ENCODE data around the gene RIN3. TPM values are rescaled to one million over a fixed set of nuclear protein-coding genes. Genes with fewer than 3 reads are reported as not detected.

The RIN3 gene
- total RNA-seq, 1 experiment from 2014 or later: 10.9 TPM

DNA sequence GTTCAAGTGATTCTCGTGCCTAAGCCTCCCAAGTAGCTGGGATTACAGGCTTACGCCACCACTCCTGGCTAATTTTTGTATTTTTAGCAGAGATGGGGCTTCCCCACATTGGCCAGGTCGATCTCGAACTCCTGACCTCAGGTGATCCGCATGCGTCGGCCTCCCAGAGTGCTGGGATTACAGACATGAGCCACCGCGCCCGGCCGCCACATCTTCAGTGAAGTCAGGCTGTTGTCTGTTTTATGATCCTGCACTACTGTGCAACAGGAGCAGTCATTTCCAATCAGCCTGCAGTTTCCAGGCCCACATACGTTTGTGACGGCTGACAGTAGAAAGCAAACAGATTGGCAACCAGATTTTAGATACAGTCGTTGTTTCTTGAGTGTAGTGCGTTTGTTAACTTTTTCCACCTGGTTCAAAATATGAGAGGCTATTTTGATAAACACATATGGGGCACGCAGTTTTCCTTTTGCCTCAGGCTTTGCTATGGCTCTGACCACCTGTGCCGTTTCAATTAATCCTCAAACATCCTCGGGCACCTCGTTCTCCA lies 160.1 kb downstream of the RIN3 start:
- intact Hi-C loops (cut with micrococcal nuclease; ENCODE audit: unreplicated experiment): no loop called here

GRCh38 chr14:92675421-92675820 lies 161.8 kb downstream of the RIN3 start:
- TF ChIP-seq, protein P1, sequence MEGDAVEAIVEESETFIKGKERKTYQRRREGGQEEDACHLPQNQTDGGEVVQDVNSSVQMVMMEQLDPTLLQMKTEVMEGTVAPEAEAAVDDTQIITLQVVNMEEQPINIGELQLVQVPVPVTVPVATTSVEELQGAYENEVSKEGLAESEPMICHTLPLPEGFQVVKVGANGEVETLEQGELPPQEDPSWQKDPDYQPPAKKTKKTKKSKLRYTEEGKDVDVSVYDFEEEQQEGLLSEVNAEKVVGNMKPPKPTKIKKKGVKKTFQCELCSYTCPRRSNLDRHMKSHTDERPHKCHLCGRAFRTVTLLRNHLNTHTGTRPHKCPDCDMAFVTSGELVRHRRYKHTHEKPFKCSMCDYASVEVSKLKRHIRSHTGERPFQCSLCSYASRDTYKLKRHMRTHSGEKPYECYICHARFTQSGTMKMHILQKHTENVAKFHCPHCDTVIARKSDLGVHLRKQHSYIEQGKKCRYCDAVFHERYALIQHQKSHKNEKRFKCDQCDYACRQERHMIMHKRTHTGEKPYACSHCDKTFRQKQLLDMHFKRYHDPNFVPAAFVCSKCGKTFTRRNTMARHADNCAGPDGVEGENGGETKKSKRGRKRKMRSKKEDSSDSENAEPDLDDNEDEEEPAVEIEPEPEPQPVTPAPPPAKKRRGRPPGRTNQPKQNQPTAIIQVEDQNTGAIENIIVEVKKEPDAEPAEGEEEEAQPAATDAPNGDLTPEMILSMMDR (IDR thresholded peaks at IDR 0.05): no peak
- TF ChIP-seq SIN3A (IDR thresholded peaks at IDR 0.05; ENCODE audit: borderline replicate concordance, insufficient read depth, low read depth, low read length) (no peak), POLR2AphosphoS5 (IDR thresholded peaks at IDR 0.05; ENCODE audit: low read depth, low read length) (no peak), TCF7L2 (IDR thresholded peaks at IDR 0.05; ENCODE audit: low read depth, low read length) (no peak), REST (IDR thresholded peaks at IDR 0.05; ENCODE audit: insufficient read depth in 1 of 2, low read depth in 2 of 2, low read length in 1 of 2) (no peak)
- BruUV-seq (replicated peaks): no TSS peak
- intact Hi-C loops (cut with micrococcal nuclease; ENCODE audit: unreplicated experiment): no loop called here
- H3K4me1 ChIP-seq (ENCODE audit: control insufficient read depth, insufficient read depth, low read length): no peaks in the 10 kb centered on the region
- no peak for ATAC-seq
- H3K4me3 ChIP-seq (ENCODE audit: low read depth in 2 of 2, low read length in 2 of 2): no peak overlapping the region
- H3K27me3 ChIP-seq (ENCODE audit: control insufficient read depth, insufficient read depth, low read length): no peaks in the 10 kb centered on the region
- H3K9me3 ChIP-seq (ENCODE audit: control insufficient read depth, insufficient read depth, low read depth, low read length): no peaks in the 10 kb centered on the region
- ChIA-PET POLR2A (no interaction called here), CTCF (interaction anchor here (0.7 kb wide), 1 partner anchor 106 kb away, joined by 5 read pairs; no protein-coding TSS in a partner anchor)
- in situ Hi-C loops (cut with HindIII; ENCODE audit: low pct_unique_long_range_greater_than_20kb, low sequenced_read_pairs): no loop called here
- no peaks in the 10 kb centered on the region for H3K36me3 ChIP-seq (ENCODE audit: control insufficient read depth, insufficient read depth, low read length)
- no peak overlapping the region for H3K27ac ChIP-seq (ENCODE audit: low read length)
- no peak for DNase-seq (ENCODE audit: low read depth, low spot score)

More for the DNA sequence above, 160.1 kb downstream of the RIN3 start:
- CTCF ChIA-PET: interaction anchor here (0.7 kb wide), 2 partner anchors 186 to 1318 kb away, joined by 4 read pairs; no protein-coding TSS in a partner anchor
- Histone ChIP-seq H3K9me3 (ENCODE audit: control insufficient read depth, insufficient read depth, low read depth, low read length) (no peaks in the 10 kb centered on the region), H3K27ac (ENCODE audit: low read length) (no peak overlapping the region), H3K36me3 (ENCODE audit: control insufficient read depth, insufficient read depth, low read length) (no peaks in the 10 kb centered on the region), H3K4me1 (ENCODE audit: control insufficient read depth, insufficient read depth, low read length) (no peaks in the 10 kb centered on the region), H3K27me3 (ENCODE audit: control insufficient read depth, insufficient read depth, low read length) (no peaks in the 10 kb centered on the region), H3K4me3 (ENCODE audit: low read depth in 2 of 2, low read length in 2 of 2) (no peak overlapping the region)
- ATAC-seq (no peak), DNase-seq (ENCODE audit: low read depth, low spot score) (no peak)
- BruUV-seq (replicated peaks): no TSS peak
- TF ChIP-seq REST (IDR thresholded peaks at IDR 0.05; ENCODE audit: insufficient read depth in 1 of 2, low read depth in 2 of 2, low read length in 1 of 2) (no peak), TCF7L2 (IDR thresholded peaks at IDR 0.05; ENCODE audit: low read depth, low read length) (no peak), SIN3A (IDR thresholded peaks at IDR 0.05; ENCODE audit: borderline replicate concordance, insufficient read depth, low read depth, low read length) (no peak), POLR2AphosphoS5 (IDR thresholded peaks at IDR 0.05; ENCODE audit: low read depth, low read length) (no peak)
- TF ChIP-seq, protein P1 (IDR thresholded peaks at IDR 0.05): no peak
- POLR2A ChIA-PET: interaction anchor here (0.6 kb wide), 1 partner anchor 15 kb away, joined by 12 read pairs; no protein-coding TSS in a partner anchor
- in situ Hi-C loops (cut with HindIII; ENCODE audit: low pct_unique_long_range_greater_than_20kb, low sequenced_read_pairs): no loop called here

Data from Panc1 (cell line).